ENCODE results near the gene ALOXE3.
"Not testable (repeated sequence)": the region's sequence is repeated elsewhere in the genome, so short reads cannot be mapped to it uniquely, and the experiment has no call there.

The ALOXE3 gene

GRCh38 chr17:8109661-8110455, 8.5 kb downstream of the ALOXE3 start:
- TF ChIP-seq CTCF (IDR thresholded peaks at IDR 0.05; ENCODE audit: low read depth, low read length), result peak; percentile 51
- no peak overlapping the region for H3K4me3 ChIP-seq (ENCODE audit: low read depth, low read length)

GRCh38 chr17:8108972-8109660, 9.2 kb downstream of the ALOXE3 start:
- no peak overlapping the region for H3K4me3 ChIP-seq (ENCODE audit: low read depth, low read length)
- TF ChIP-seq CTCF (IDR thresholded peaks at IDR 0.05; ENCODE audit: low read depth, low read length), result no peak

- not testable (repeated sequence) for H3K4me3 ChIP-seq (ENCODE audit: low read depth, low read length)
These were observed 11.3 kb downstream of the ALOXE3 start for GRCh38 chr17:8106980-8107379.

- H3K4me3 ChIP-seq (ENCODE audit: low read depth, low read length), result no peak overlapping the region
- TF ChIP-seq CTCF (IDR thresholded peaks at IDR 0.05; ENCODE audit: low read depth, low read length), result no peak
These were observed 12.3 kb downstream of the ALOXE3 start for GRCh38 chr17:8105957-8106398.

- H3K4me3 ChIP-seq (ENCODE audit: low read depth, low read length), result no peak overlapping the region
- no peak for TF ChIP-seq CTCF (IDR thresholded peaks at IDR 0.05; ENCODE audit: low read depth, low read length)
These were observed 13.4 kb downstream of the ALOXE3 start for GRCh38 chr17:8104911-8105310.

- no peak for TF ChIP-seq CTCF (IDR thresholded peaks at IDR 0.05; ENCODE audit: low read depth, low read length)
- H3K4me3 ChIP-seq (ENCODE audit: low read depth, low read length), result no peak overlapping the region
These were observed 14.8 kb downstream of the ALOXE3 start for GRCh38 chr17:8103549-8103948.

GRCh38 chr17:8101721-8102120, 16.6 kb downstream of the ALOXE3 start:
- TF ChIP-seq CTCF (IDR thresholded peaks at IDR 0.05; ENCODE audit: low read depth, low read length), result no peak
- H3K4me3 ChIP-seq (ENCODE audit: low read depth, low read length), result no peak overlapping the region
